Transverse colon (tissue), 4 donors: ENCODE data around the gene EIF2A. TPM values are rescaled to one million over a fixed set of nuclear protein-coding genes. Genes with fewer than 3 reads are reported as not detected.

Experiments
- DNase-seq: peaks from one replicate; pipeline ENCODE4 v3.0.0-alpha.2; 2019
- H3K27ac ChIP-seq, 4 donors: fragments of 200-600 bp; sonication (generic); 2 replicates each; pipeline ENCODE4 v1.5.1; 2016 to 2018; ENCODE audit warnings: inconsistent platforms in 4 of 4
- H3K27me3 ChIP-seq: fragments of 200-600 bp; sonication (generic); 2 replicates; pipeline ENCODE4 v1.5.1; 2017; ENCODE audit warnings: inconsistent platforms
- H3K36me3 ChIP-seq, 4 donors: fragments of 200-600 bp; sonication (generic); 2 replicates each; pipeline ENCODE4 v1.5.1; 2017 to 2019; ENCODE audit warnings: inconsistent platforms in 4 of 4
- H3K4me1 ChIP-seq, 4 donors: fragments of 200-600 bp; sonication (generic); 2 replicates each; pipeline ENCODE4 v1.5.1; 2017 to 2020; ENCODE audit warnings: inconsistent platforms in 4 of 4
- H3K4me3 ChIP-seq, 4 donors: fragments of 200-600 bp; sonication (generic); 1 replicate in 1 of 4; 2 replicates in 3 of 4; pipeline versions ENCODE4 v1.5.1 to v1.6.1; 2017 to 2019; ENCODE audit warnings: inconsistent platforms in 4 of 4
- H3K9me3 ChIP-seq, 2 donors: fragments of 200-600 bp; sonication (generic); 2 replicates each; pipeline ENCODE4 v1.5.1; 2017 to 2019; ENCODE audit warnings: inconsistent platforms in 2 of 2
- CTCF ChIP-seq, 5 experiments: fragments of 200-600 bp in 3 of 5; fragments of 450-650 bp in 2 of 5; sonication (generic) in 3 of 5; IDR thresholded peaks; 1 replicate in 2 of 5; 2 replicates in 3 of 5; pipeline ENCODE4 v1.5.1; 2016 to 2017; ENCODE audit warnings: antibody characterized with exemption in 5 of 5, inconsistent platforms in 3 of 5, mild to moderate bottlenecking in 2 of 5, moderate library complexity in 1 of 5
- EP300 ChIP-seq: sonication (generic); formaldehyde crosslinking; IDR thresholded peaks from one replicate; pipeline ENCODE4 v1.6.1; 2017; ENCODE audit warnings: antibody characterized with exemption, low read depth
- POLR2A ChIP-seq: fragments of 450-650 bp; IDR thresholded peaks from one replicate; pipeline ENCODE4 v1.6.1; 2016; ENCODE audit warnings: antibody characterized with exemption, mild to moderate bottlenecking, moderate library complexity
- POLR2AphosphoS5 ChIP-seq, 3 donors: sonication (generic); formaldehyde crosslinking; IDR thresholded peaks; one replicate each; pipeline ENCODE4 v1.6.1; 2016; ENCODE audit warnings: antibody characterized with exemption in 3 of 3
- WGBS, 2 donors: methylation state at CpG; one replicate each; pipeline ENCODE4 v1.1.5; 2018; ENCODE audit warnings: low coverage in 1 of 2; 5-methylcytosine and 5-hydroxymethylcytosine counted together
- in situ Hi-C, 4 donors: fragments of 200-750 bp; cut with MboI; loops; one replicate each; pipeline versions ENCODE4 v1.15.0 to v1.15.1; 2017; ENCODE audit warnings: low sequenced_read_pairs in 3 of 4, low pct_ligation_motif_present in 1 of 4, low pct_unique_long_range_greater_than_20kb in 1 of 4
- intact Hi-C: fragments of 100-400 bp; cut with DNase I; formaldehyde crosslinking; loops from one replicate; pipeline ENCODE4 v1.15.1; 2023; ENCODE audit warnings: low total_unique reads
- total RNA-seq, 4 donors: library from RNA; depleted of rRNA; stranded (reverse); fragments of >200 nt; gene quantifications; one replicate each; pipeline ENCODE4 v1.1.0, GENCODE V29; 2016

EIF2A gene
- total RNA-seq, 4 donors from 2014 or later = 20.9 to 132 (median 72.2) TPM

DNA sequence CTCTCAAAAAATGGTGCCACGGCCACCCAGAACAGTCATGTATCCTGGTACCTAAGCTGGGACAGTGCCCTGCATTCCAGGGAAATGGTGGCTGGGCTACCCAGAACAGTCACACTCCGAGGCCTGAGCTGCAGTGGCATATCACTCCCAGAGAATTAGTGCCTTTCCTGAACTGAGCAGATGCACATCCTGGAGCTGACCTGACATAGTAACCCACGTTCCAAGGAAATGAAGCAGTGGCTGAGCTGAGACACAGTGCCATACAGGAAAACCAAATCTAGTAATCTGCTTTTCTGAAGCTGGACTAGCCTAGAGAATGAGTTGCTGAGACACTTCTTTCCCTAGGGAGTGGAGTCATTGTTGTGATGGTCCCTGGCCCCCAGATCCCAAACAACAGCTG is 42.1 kb upstream of the EIF2A start:
- DNase-seq = no peak
- Histone ChIP-seq H3K27me3 (no peaks in the 10 kb centered on the region), H3K9me3 (peaks cover 0 to 6% of the 10 kb centered on the region in 2 donors), H3K4me1 (no peaks in the 10 kb centered on the region), H3K27ac (no peak overlapping the region), H3K4me3 (no peak overlapping the region), H3K36me3 (no peaks in the 10 kb centered on the region)
- in situ Hi-C loops = loop anchor here in 1 of 4 donors (25.0 kb wide), 1 partner anchor 542 kb away; the partner anchor contains the start of gene PFN2
- TF ChIP-seq POLR2A = no peak
- intact Hi-C loops = no loop called here
- WGBS, 2 donors = 76% methylated on average over 3 of the region's 3 CpGs; no CpG with 5 or more reads in 1 of the 2 donors

DNA sequence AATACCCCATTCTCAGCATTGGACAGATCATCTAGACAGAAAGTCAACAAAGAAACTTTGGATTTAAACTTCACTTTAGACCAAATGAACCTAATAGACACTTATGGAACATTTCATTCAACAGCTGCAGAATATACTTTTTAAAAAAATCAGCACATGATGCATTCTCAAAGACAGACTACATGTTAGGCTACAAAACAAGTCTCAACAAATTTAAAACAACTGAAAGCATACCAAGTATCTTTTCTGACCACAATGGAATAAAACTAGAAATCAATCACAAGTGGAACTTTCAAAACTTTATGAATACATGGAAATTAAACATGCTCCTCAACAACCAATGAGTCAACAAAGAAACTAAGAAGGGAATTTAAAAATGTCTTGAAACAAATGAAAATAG is 38.2 kb upstream of the EIF2A start:
- no peaks in the 10 kb centered on the region for H3K27me3 ChIP-seq
- H3K4me1 ChIP-seq = no peaks in the 10 kb centered on the region
- in situ Hi-C loops = loop anchor here in 1 of 4 donors (25.0 kb wide), 1 partner anchor 546 kb away; the partner anchor contains the start of gene PFN2
- H3K36me3 ChIP-seq = no peaks in the 10 kb centered on the region
- TF ChIP-seq EP300 = no peak
- no peaks in the 10 kb centered on the region for H3K9me3 ChIP-seq
- DNase-seq = no peak
- H3K4me3 ChIP-seq = no peak overlapping the region
- intact Hi-C loops = no loop called here
- H3K27ac ChIP-seq = no peak overlapping the region

GRCh38 chr3:150509780-150510179 is 36.8 kb upstream of the EIF2A start:
- H3K27ac ChIP-seq = no peak overlapping the region
- DNase-seq = no peak
- intact Hi-C loops (no loop called here), in situ Hi-C loops (loop anchor here in 1 of 4 donors (25.0 kb wide), 1 partner anchor 547 kb away; the partner anchor contains the start of gene PFN2)
- TF ChIP-seq EP300 (no peak), POLR2AphosphoS5 (IDR thresholded peaks at IDR 0.05) (no peak), POLR2A (no peak), CTCF (IDR thresholded peaks at IDR 0.05) (no peak)
- no peaks in the 10 kb centered on the region for H3K36me3 ChIP-seq
- H3K4me3 ChIP-seq = no peak overlapping the region
- WGBS, 2 donors = 89% methylated on average over 2 of the region's 2 CpGs
- H3K9me3 ChIP-seq = no peaks in the 10 kb centered on the region
- no peaks in the 10 kb centered on the region for H3K4me1 ChIP-seq
- H3K27me3 ChIP-seq = no peaks in the 10 kb centered on the region

DNA sequence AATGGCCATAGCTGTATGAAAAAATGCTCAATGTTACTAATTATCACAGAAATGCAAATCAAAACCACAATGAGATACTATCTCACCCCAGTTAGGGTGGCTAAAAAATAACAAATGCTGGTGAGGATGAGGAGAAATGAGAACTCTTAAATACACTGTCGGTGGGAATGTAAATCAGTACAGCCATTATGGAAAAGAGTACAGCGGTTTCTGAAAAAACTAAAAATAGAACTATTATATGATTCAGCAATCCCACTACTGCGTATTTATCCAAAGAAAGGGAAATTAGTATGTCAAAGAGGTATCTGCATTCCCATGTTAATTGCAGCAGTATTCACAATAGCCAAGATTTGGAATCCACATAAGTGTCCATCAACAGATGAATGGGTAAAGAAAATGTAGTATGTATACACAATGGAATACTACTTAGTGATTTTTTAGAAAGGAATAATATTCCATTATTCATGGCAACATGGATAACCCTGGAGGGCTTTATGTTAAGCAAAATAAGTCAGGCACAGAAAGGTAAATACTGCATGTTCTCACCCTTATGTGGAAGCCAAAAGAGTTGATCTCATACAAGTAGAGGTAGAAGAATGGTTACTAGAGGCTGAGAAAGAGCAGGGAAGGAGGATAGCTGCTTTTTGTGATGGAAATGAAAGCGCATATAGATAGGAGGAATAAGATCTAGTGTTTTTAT is 35.3 kb upstream of the EIF2A start:
- H3K27ac ChIP-seq = no peak overlapping the region
- DNase-seq = no peak
- TF ChIP-seq POLR2AphosphoS5 (IDR thresholded peaks at IDR 0.05) (no peak), CTCF (IDR thresholded peaks at IDR 0.05) (no peak), POLR2A (no peak), EP300 (no peak)
- intact Hi-C loops = no loop called here
- 76 to 80% methylated on average over 4 of the region's 4 CpGs for WGBS, 2 donors
- no peak overlapping the region for H3K4me3 ChIP-seq
- no peaks in the 10 kb centered on the region for H3K36me3 ChIP-seq
- H3K4me1 ChIP-seq = no peaks in the 10 kb centered on the region
- in situ Hi-C loops = loop anchor here in 1 of 4 donors (25.0 kb wide), 1 partner anchor 549 kb away; the partner anchor contains the start of gene PFN2
- H3K27me3 ChIP-seq = no peaks in the 10 kb centered on the region
- no peaks in the 10 kb centered on the region for H3K9me3 ChIP-seq

- WGBS, 2 donors = 70 to 87% methylated on average over 2 to 4 of the region's 4 CpGs
- intact Hi-C loops (no loop called here), in situ Hi-C loops (loop anchor here in 1 of 4 donors (25.0 kb wide), 1 partner anchor 553 kb away; the partner anchor contains the start of gene PFN2)
- Histone ChIP-seq H3K27me3 (no peaks in the 10 kb centered on the region), H3K9me3 (no peaks in the 10 kb centered on the region), H3K36me3 (no peaks in the 10 kb centered on the region), H3K4me3 (no peak overlapping the region), H3K27ac (no peak overlapping the region), H3K4me1 (peaks cover 0 to 5% (median 0%) of the 10 kb centered on the region in 4 donors)
- no peak for DNase-seq
- TF ChIP-seq CTCF (IDR thresholded peaks at IDR 0.05) (no peak), POLR2AphosphoS5 (IDR thresholded peaks at IDR 0.05) (no peak), EP300 (no peak), POLR2A (no peak)
Measured at GRCh38 chr3:150515210-150515609, 31.4 kb upstream of the EIF2A start.
